HepG2 (cell line): ENCODE data around the gene ADPRHL1. TPM values are rescaled to one million over a fixed set of nuclear protein-coding genes. Genes with fewer than 3 reads are reported as not detected.

ENCODE experiments used
- ARID5B ChIP-seq: IDR thresholded peaks from 2 replicates; pipeline ENCODE4 v1.4.0; 2020; ENCODE audit warnings: mild to moderate bottlenecking, missing genetic modification reagents
- CHCHD3 ChIP-seq: sonication (generic); formaldehyde crosslinking; IDR thresholded peaks from 2 replicates; pipeline ENCODE4 v1.8.0; 2022; ENCODE audit warnings: mild to moderate bottlenecking, missing genetic modification reagents, moderate library complexity
- FOXP1 ChIP-seq, 2 experiments: fragments of 450-650 bp in 1 of 2; IDR thresholded peaks; 2 replicates each; pipeline ENCODE4 v1.6.1; 2017 to 2018; ENCODE audit warnings: antibody characterized with exemption in 1 of 2
- GABPA ChIP-seq, 2 experiments: IDR thresholded peaks; 2 replicates each; pipeline ENCODE4 v1.6.1; 2011 to 2016; ENCODE audit warnings: low read depth in 2 of 2, low read length in 1 of 2, missing biosample characterization in 1 of 2, missing genetic modification characterization in 1 of 2
- HHEX ChIP-seq: IDR thresholded peaks from 2 replicates; pipeline ENCODE4 v1.6.1; 2016; ENCODE audit warnings: control low read depth
- HNF4A ChIP-seq: sonication (generic); formaldehyde crosslinking; IDR thresholded peaks from 2 replicates; pipeline ENCODE4 v1.4.0; 2020; ENCODE audit warnings: missing genetic modification reagents
- KDM1A ChIP-seq: IDR thresholded peaks from 2 replicates; pipeline ENCODE4 v1.6.1; 2016; ENCODE audit warnings: missing compliant biosample characterization
- KMT2A ChIP-seq: sonication (generic); formaldehyde crosslinking; IDR thresholded peaks from 2 replicates; pipeline ENCODE4 v1.4.0; 2020; ENCODE audit warnings: missing genetic modification reagents
- MNT ChIP-seq: fragments of 450-650 bp; IDR thresholded peaks from 2 replicates; pipeline ENCODE4 v1.6.1; 2016
- NFE2L2 ChIP-seq: fragments of 150-350 bp; IDR thresholded peaks from 2 replicates; pipeline ENCODE4 v1.6.1; 2014; ENCODE audit warnings: low read length
- SIN3B ChIP-seq: fragments of 150-350 bp; IDR thresholded peaks from 2 replicates; pipeline ENCODE4 v1.6.1; 2014; ENCODE audit warnings: low read length
- SP140L ChIP-seq: sonication (generic); formaldehyde crosslinking; IDR thresholded peaks from 2 replicates; pipeline ENCODE4 v1.4.0; 2020; ENCODE audit warnings: missing genetic modification reagents, borderline replicate concordance
- SRY ChIP-seq: sonication (generic); formaldehyde crosslinking; IDR thresholded peaks from 2 replicates; pipeline ENCODE4 v1.8.0; 2022; ENCODE audit warnings: mild to moderate bottlenecking, missing genetic modification reagents
- ZFP37 ChIP-seq: sonication (generic); formaldehyde crosslinking; IDR thresholded peaks from 2 replicates; pipeline ENCODE4 v1.4.0; 2020; ENCODE audit warnings: missing genetic modification reagents, borderline replicate concordance
- ZHX2 ChIP-seq, 2 experiments: sonication (generic) in 1 of 2; formaldehyde crosslinking in 1 of 2; IDR thresholded peaks; 2 replicates each; pipeline versions ENCODE4 v1.6.1 to v1.9.0; 2014 to 2022; ENCODE audit warnings: antibody characterized with exemption in 1 of 2, borderline replicate concordance in 1 of 2, inconsistent platforms in 1 of 2, low read depth in 1 of 2, missing genetic modification reagents in 1 of 2
- ZNF3 ChIP-seq: IDR thresholded peaks from 2 replicates; pipeline ENCODE4 v1.7.0; 2017; ENCODE audit warnings: inconsistent platforms
- ZNF343 ChIP-seq: sonication (generic); formaldehyde crosslinking; IDR thresholded peaks from 2 replicates; pipeline ENCODE4 v1.4.0; 2020; ENCODE audit warnings: mild to moderate bottlenecking, missing genetic modification reagents
- ZNF430 ChIP-seq: sonication (generic); formaldehyde crosslinking; IDR thresholded peaks from 2 replicates; pipeline ENCODE4 v1.9.0; 2021; ENCODE audit warnings: mild to moderate bottlenecking, missing genetic modification reagents
- ZNF614 ChIP-seq: IDR thresholded peaks from 2 replicates; pipeline ENCODE4 v1.6.1; 2018; ENCODE audit warnings: missing biosample characterization, missing genetic modification reagents, inconsistent platforms, borderline replicate concordance
- ZNF772 ChIP-seq: sonication (generic); formaldehyde crosslinking; IDR thresholded peaks from 2 replicates; pipeline ENCODE4 v1.5.0; 2020; ENCODE audit warnings: mild to moderate bottlenecking, missing genetic modification reagents
- polyA plus RNA-seq, 8 experiments: library from polyadenylated mRNA; depleted of rRNA in 3 of 8; stranded (reverse) in 7 of 8; unstranded in 1 of 8; fragments of >200 nt; fragmentation: Illumina TruSeq in 4 of 8; extraction: Trizol in 4 of 8; gene quantifications; 2 replicates each; pipeline versions ENCODE4 v1.2.1 to v1.2.3, GENCODE V29; 2011 to 2016; ENCODE audit warnings: low read depth in 4 of 8, missing spikeins in 1 of 8, mixed read lengths in 1 of 8; ENCODE audit not compliant: insufficient read depth in 1 of 8
- total RNA-seq, 5 experiments: library from RNA; depleted of rRNA; stranded (reverse); fragments of >200 nt; fragmentation: Illumina TruSeq; extraction: Trizol; gene quantifications; 2 replicates each; pipeline ENCODE4 v1.2.3, GENCODE V29; 2016; ENCODE audit warnings: low read depth in 1 of 5

ADPRHL1 gene
- total and polyA plus RNA-seq, 2 of the 13 experiments (the other 11 are each of a cell fraction or from before 2014, with no cell fraction given): 0.34 to 0.40 TPM

GRCh38 chr13:113493315-113493951 is 40.1 kb upstream of the ADPRHL1 start (continued):
- peak; percentile 91 for TF ChIP-seq ARID5B (CRISPR knock-in tag)
- TF ChIP-seq CHCHD3 (CRISPR knock-in tag): no peak
- TF ChIP-seq NFE2L2: no peak; the same call in 1 of the 2 replicates
- no peak for TF ChIP-seq HNF4A (CRISPR knock-in tag)
- TF ChIP-seq ZNF343 (CRISPR knock-in tag): no peak
- no peak for TF ChIP-seq KDM1A
- no peak for TF ChIP-seq ZFP37 (CRISPR knock-in tag)
- TF ChIP-seq ZNF3 (CRISPR knock-in tag): peak; percentile 78
- no peak for TF ChIP-seq SIN3B
- no peak for TF ChIP-seq FOXP1 (IDR thresholded peaks at IDR 0.05)
- peak; percentile 68 for TF ChIP-seq FOXP1 (CRISPR knock-in tag; IDR thresholded peaks at IDR 0.05)
- TF ChIP-seq ZNF772 (CRISPR knock-in tag): no peak
- peak; percentile 72 for TF ChIP-seq MNT
- no peak for TF ChIP-seq ZNF430 (CRISPR knock-in tag)
- TF ChIP-seq HHEX (CRISPR knock-in tag): no peak
- no peak for TF ChIP-seq SRY (CRISPR knock-in tag)
- no peak for TF ChIP-seq ZHX2 (IDR thresholded peaks at IDR 0.05; ENCODE audit: low read depth)
- TF ChIP-seq ZHX2 (CRISPR knock-in tag; IDR thresholded peaks at IDR 0.05; ENCODE audit: borderline replicate concordance): no peak
- TF ChIP-seq KMT2A: no peak; the same call in 1 of the 2 replicates
- no peak for TF ChIP-seq ZNF614 (CRISPR knock-in tag)
- no peak for TF ChIP-seq GABPA (IDR thresholded peaks at IDR 0.05; ENCODE audit: low read depth, low read length)
- TF ChIP-seq GABPA (CRISPR knock-in tag; IDR thresholded peaks at IDR 0.05; ENCODE audit: low read depth): peak; percentile 48
- no peak for TF ChIP-seq SP140L
